ENCODE results near the gene RCSD1.

The RCSD1 gene

DNA sequence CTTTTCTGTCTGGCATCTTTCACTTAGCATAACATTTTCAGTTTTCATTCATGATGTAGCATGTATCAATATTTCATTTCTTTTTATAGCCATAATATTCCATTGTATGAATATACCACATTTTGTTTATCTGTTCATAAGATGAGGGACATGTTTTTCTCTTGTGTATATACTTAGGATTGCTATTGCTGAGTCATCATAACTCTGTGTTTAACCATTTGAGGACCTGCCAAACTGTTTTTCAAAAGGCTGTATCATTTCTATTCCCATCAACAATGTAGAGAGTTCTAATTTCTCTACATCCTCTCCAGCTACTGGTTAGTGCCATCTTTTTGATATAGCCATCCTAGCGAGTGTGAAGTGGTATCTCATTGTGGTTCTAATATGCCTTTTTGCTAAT, 118.0 kb downstream of the RCSD1 start:
- DNase-seq: no peak

DNA sequence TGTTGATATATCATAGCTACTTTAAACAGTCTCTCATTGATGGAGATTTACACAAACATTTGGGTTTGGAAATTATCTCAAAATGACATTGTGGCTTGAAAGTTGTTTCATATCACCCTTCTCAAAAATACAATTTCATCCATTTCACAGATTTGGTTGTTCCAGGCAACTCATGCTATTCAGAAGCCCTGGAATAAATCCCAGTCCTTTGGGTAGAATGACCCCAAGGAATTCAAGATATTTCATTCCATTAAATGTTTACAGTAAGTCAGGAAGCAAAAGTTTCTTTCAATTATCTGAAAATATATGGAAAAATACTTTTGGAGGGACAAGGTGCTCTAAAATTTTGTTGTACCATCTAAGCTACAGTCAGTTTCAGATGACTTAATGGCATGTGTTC, 118.9 kb downstream of the RCSD1 start:
- no peak for DNase-seq

DNA sequence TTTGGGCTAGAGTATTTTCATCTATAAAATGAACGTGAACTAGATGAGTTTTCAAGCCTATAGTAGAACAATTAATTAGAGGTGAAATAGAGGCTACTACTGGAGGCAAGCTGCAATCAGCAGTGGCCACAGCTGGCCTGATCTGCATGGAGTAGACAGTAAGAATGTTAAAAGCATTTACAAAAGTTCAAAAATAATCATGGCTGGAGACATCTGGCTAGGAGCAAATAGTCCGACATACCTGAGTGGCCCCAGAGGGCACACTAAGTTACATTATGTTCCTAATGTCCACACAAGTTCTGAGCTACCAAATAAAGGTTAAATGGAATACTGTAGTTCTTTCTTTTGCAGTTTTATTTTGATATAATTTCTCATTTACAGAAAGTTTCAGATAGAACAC, 119.7 kb downstream of the RCSD1 start:
- DNase-seq: no peak

DNA sequence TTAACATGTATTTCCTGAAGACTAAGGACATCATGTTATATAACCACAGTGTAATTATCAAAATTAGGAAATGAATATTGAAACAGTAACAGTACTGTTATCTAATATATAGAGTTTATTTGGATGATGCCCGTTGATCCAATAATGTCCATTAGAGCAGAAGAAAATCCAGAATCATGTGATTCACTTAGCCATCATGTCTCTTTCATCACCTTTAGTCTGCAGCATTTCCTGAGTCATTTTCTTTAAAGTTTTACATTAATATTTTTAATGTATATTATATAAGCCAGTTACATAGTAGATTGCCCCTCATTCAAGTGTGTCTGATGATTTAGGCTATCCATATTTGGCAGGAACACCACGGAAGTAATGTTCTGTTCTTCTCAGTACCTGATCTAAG, 120.6 kb downstream of the RCSD1 start:
- no peak for DNase-seq

DNA sequence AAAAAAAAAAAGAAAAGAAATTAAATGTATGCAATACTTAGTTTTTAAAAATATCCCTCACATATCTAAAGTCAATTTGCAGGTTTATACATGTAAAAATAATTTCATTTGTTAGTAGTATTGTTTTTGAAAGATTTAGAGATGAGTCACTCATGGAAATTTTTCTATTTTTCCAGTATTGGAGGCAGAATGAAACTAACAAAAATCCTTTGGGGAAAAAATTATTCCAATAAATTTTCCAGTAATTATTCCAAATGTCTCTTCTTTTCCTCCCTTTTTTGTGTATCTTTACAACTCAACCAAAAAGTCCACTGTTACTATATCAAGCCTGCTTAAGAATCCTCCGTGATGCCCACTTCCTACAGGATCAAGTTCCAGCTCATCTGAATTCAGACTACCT, 121.6 kb downstream of the RCSD1 start:
- DNase-seq: no peak

DNA sequence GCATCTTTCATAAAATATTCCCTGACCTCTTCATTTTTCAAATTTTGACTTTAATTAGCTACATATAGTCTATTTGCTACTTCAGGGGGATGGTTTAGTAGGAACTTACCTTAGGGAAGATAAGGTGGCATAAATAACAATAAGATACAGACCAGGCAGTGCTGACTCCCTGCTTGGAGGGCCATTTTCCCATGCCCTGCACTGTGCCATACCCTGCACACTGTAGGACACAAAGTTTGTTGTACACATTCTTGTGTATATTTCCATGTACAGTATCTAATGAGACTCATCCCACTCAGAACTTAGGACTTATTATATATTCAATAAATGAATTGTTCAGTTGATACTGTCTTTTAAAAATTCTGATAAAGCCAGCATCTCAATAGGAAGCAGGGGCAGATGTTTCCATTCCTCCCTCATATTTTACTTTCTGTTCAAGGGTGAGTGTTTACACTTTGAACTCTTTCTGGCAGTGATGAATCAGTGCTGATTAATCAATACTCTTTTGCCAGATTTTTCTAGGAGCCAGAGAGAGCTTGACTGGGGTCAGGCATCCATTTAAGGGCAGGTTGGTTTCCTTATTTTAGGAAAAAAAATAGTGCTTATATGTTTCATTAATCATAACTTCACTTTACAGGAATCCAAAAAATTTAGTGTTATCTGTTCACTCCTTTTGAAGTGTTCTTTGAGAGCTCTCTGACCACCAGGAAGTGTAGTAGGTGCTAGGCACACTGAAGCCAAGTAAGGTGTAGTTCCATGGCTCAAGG, 122.4 kb downstream of the RCSD1 start:
- DNase-seq: no peak

DNA sequence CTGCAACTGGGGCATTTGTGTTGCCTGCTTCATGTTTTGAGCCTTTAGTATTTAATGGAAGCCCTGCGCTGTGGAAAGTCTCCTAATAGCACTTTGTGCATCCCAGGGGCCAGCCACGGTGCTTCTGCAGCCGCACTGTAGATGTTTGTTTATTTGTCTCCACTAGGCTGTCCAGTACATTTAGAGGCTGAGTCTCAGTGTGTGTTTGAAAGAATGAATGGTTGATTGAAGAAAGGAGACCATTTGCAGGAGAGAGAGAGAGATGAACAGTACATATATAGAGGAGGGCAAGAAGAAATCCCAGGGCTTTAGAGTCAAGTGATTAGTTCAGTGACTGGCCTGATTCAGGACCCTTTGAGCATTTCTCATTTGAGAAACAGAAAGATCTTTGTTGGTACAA, 125.6 kb downstream of the RCSD1 start:
- DNase-seq: no peak
